ENCODE results near the gene VPS11. TPM values are rescaled to one million over a fixed set of nuclear protein-coding genes. Genes with fewer than 3 reads are reported as not detected.
"Not testable (repeated sequence)": the region's sequence is repeated elsewhere in the genome, so short reads cannot be mapped to it uniquely, and the experiment has no call there.

The VPS11 gene
- total RNA-seq, 2 experiments from 2014 or later: 30.8 to 31.6 TPM

DNA sequence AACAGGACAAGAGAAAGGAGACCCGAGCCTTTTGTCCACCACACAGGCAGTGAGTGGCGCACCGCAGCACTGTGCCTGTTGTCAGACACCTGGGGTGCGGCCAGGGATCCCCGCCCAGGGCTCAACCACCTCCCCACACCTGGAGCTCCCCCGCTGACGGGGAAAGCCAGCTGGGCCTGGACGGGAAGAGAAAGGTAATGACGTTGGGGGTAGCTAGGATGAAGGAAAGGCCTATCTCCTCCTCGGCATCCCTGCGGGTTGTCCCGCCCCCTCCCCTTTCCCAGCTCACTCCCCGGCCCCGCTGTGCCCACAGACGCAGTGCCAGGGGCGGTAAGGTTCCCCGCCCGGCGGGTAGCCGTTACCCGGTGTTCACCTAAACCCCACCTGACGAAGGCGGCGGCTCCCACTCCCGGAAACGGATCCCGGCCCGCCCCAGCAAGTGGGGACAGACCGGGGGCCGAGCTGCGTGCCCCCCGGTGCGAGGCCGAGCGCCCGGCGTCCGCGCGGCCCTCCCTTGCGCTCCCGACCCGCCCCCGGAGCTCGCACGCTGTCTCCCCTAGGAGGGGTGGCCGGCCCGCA is 11.1 kb upstream of the VPS11 start:
- H3K36me3 Mint-ChIP-seq (ENCODE audit: low read depth): peaks cover 51% of the 10 kb centered on the region

GRCh38 chr11:119057000-119057769 is 10.4 kb upstream of the VPS11 start, which contains the start of gene HYOU1:
TSS of gene HYOU1 (minus strand) at chr11:119057205. CDS start at chr11:119056160, 1,045 bp downstream.
- H3K9me3 Mint-ChIP-seq (ENCODE audit: insufficient read depth): no peaks in the 10 kb centered on the region
- POLR2A ChIA-PET: interaction anchor here (0.9 to 4.1 kb wide), 16 partner anchors 10 to 268 kb away, joined by 3 to 28 read pairs (median 6); partner anchors contain the start of genes C2CD2L, HINFP, HMBS and RPS25
- peak; percentile 96 for ATAC-seq

More for the DNA sequence above, 11.1 kb upstream of the VPS11 start:
- peaks cover 30% of the 10 kb centered on the region for H3K4me1 Mint-ChIP-seq (ENCODE audit: low read depth)
- ATAC-seq (peak; percentile 10), DNase-seq (peak; percentile 56)
- H3K27ac Mint-ChIP-seq: peak overlapping the region; percentile 99
- H3K27me3 Mint-ChIP-seq (ENCODE audit: low read depth): no peaks in the 10 kb centered on the region
- peak overlapping the region; percentile 97 for H3K4me3 Mint-ChIP-seq
- H3K9me3 Mint-ChIP-seq (ENCODE audit: insufficient read depth): no peaks in the 10 kb centered on the region
- CTCF ChIA-PET: interaction anchor here (0.5 to 2.6 kb wide), 12 partner anchors 11 to 268 kb away, joined by 3 to 12 read pairs (median 4); partner anchors contain the start of genes DPAGT1, SLC37A4 and VPS11
- POLR2A ChIA-PET: interaction anchor here (0.5 to 4.1 kb wide), 15 partner anchors 9 to 269 kb away, joined by 3 to 28 read pairs (median 5); partner anchors contain the start of genes C2CD2L, HMBS, RPS25 and TRAPPC4

DNA sequence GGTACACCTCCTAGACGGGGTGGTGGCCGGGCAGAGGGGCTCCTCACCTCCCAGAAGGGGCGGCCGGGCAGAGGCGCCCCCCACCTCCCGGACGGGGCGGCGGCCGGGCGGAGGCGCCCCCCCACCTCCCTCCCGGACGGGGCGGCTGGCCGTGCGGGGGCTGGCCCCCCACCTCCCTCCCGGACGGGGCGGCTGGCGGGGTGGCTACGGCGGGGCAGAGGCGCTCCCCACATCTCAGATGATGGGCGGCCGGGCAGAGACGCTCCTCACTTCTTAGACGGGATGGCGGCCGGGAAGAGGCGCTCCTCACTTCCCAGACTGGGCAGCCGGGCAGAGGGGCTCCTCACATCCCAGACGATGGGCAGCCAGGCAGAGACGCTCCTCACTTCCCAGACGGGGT is 8.5 kb upstream of the VPS11 start:
- H3K4me1 Mint-ChIP-seq (ENCODE audit: low read depth): peaks cover 30% of the 10 kb centered on the region
- POLR2A ChIA-PET, H3K4me3 Mint-ChIP-seq: not testable (repeated sequence)

More at GRCh38 chr11:119057000-119057769, 10.4 kb upstream of the VPS11 start, which contains the start of gene HYOU1:
- peak within 1 kb of the TSS; percentile 99 for H3K27ac Mint-ChIP-seq
- H3K4me1 Mint-ChIP-seq (ENCODE audit: low read depth): peaks cover 30% of the 10 kb centered on the region
- CTCF ChIA-PET: interaction anchor here (0.7 to 2.6 kb wide), 11 partner anchors 10 to 268 kb away, joined by 3 to 12 read pairs (median 6); partner anchors contain the start of genes DPAGT1, SLC37A4 and VPS11
- DNase-seq: peak; percentile 99
- H3K4me3 Mint-ChIP-seq: peak within 1 kb of the TSS; percentile 97
- H3K27me3 Mint-ChIP-seq (ENCODE audit: low read depth): no peaks in the 10 kb centered on the region
- H3K36me3 Mint-ChIP-seq (ENCODE audit: low read depth): peaks cover 46% of the 10 kb centered on the region

DNA sequence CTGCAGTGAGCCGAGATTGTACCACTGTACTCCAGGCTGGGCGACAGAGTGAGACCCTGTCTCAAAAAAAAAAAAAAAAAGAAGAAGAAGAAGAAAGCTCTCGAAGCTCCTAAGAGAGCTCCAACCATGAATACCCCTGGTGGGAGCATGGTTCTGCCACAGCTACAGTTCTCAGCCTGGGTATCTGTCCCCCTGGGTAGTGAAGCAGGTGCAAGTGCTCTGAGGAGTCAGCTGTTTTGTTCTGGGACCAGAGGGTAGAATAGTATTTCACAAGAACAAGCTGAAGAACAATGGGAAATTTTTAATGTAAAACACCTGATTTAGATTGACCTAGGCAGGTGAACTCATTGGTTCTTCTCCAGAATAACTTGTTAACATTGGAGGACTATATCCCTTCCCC is 6.4 kb upstream of the VPS11 start:
- ATAC-seq: no peak
- DNase-seq: no peak
- peaks cover 30% of the 10 kb centered on the region for H3K4me1 Mint-ChIP-seq (ENCODE audit: low read depth)
- peaks cover 11% of the 10 kb centered on the region for H3K36me3 Mint-ChIP-seq (ENCODE audit: low read depth)
- ChIA-PET CTCF (no interaction called here), POLR2A (interaction anchor here (1.2 kb wide), 1 partner anchor 33 kb away, joined by 5 read pairs; a partner anchor contains a TSS)
- no peaks in the 10 kb centered on the region for H3K27me3 Mint-ChIP-seq (ENCODE audit: low read depth)
- H3K27ac Mint-ChIP-seq: no peak overlapping the region
- no peaks in the 10 kb centered on the region for H3K9me3 Mint-ChIP-seq (ENCODE audit: insufficient read depth)
- H3K4me3 Mint-ChIP-seq: no peak overlapping the region

More for the DNA sequence above, 8.5 kb upstream of the VPS11 start:
- H3K27ac Mint-ChIP-seq; DNase-seq; CTCF ChIA-PET; ATAC-seq; H3K9me3 Mint-ChIP-seq (ENCODE audit: insufficient read depth); H3K27me3 Mint-ChIP-seq (ENCODE audit: low read depth): not testable (repeated sequence)
- peaks cover 26% of the 10 kb centered on the region for H3K36me3 Mint-ChIP-seq (ENCODE audit: low read depth)

- no peaks in the 10 kb centered on the region for H3K9me3 Mint-ChIP-seq (ENCODE audit: insufficient read depth)
- no peak for DNase-seq
- peaks cover 38% of the 10 kb centered on the region for H3K4me1 Mint-ChIP-seq (ENCODE audit: low read depth)
- H3K36me3 Mint-ChIP-seq (ENCODE audit: low read depth): peaks cover 8% of the 10 kb centered on the region
- CTCF ChIA-PET: no interaction called here
- no peaks in the 10 kb centered on the region for H3K27me3 Mint-ChIP-seq (ENCODE audit: low read depth)
- POLR2A ChIA-PET: interaction anchor here (1.3 kb wide), 1 partner anchor 44 kb away, joined by 4 read pairs; the partner anchor contains the start of genes RPS25 and TRAPPC4
- no peak overlapping the region for H3K27ac Mint-ChIP-seq
- no peak for ATAC-seq
- no peak overlapping the region for H3K4me3 Mint-ChIP-seq
Observed at GRCh38 chr11:119062779-119063178, 4.8 kb upstream of the VPS11 start.

DNA sequence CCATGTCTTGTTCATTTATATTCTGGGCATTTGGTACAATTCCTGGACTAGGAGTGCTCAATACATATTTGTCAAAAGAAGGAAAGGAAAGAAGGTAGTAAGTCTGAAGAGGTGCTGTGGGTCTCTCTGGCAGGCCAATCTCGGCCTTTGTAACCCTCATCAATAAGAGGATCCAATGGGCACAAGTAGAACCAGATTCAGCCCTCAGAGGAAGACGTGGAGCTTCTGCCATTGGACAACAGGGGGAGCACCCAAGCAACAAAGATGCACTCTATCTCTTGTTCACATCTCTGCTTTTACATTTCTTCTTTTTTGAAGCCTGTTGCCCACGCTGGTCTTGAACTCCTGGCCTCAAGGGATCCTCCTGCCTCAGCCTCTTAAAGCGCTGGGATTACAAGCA is 2.2 kb upstream of the VPS11 start:
- H3K9me3 Mint-ChIP-seq (ENCODE audit: insufficient read depth): no peaks in the 10 kb centered on the region
- ATAC-seq: peak; percentile 40
- no peaks in the 10 kb centered on the region for H3K27me3 Mint-ChIP-seq (ENCODE audit: low read depth)
- H3K4me3 Mint-ChIP-seq: no peak overlapping the region
- H3K4me1 Mint-ChIP-seq (ENCODE audit: low read depth): peaks cover 44% of the 10 kb centered on the region
- H3K27ac Mint-ChIP-seq: no peak overlapping the region
- CTCF ChIA-PET: interaction anchor here (0.5 to 3.4 kb wide), 7 partner anchors 10 to 309 kb away, joined by 3 to 18 read pairs (median 5); no protein-coding TSS in a partner anchor
- peak; percentile 74 for DNase-seq
- H3K36me3 Mint-ChIP-seq (ENCODE audit: low read depth): peaks cover 16% of the 10 kb centered on the region
- POLR2A ChIA-PET: interaction anchor here (1.1 to 1.5 kb wide), 2 partner anchors 20 to 29 kb away, joined by 4 to 7 read pairs; a partner anchor contains a TSS

GRCh38 chr11:119077839-119078238 is 10.2 kb downstream of the VPS11 start:
- Mint-ChIP-seq H3K36me3 (ENCODE audit: low read depth) (peaks cover 57% of the 10 kb centered on the region), H3K4me1 (ENCODE audit: low read depth) (no peaks in the 10 kb centered on the region), H3K27me3 (ENCODE audit: low read depth) (no peaks in the 10 kb centered on the region), H3K27ac (peak overlapping the region; percentile 39), H3K4me3 (no peak overlapping the region), H3K9me3 (ENCODE audit: insufficient read depth) (no peaks in the 10 kb centered on the region)
- no peak for DNase-seq
- ATAC-seq: no peak
- POLR2A ChIA-PET: interaction anchor here (1.3 to 1.6 kb wide), 2 partner anchors 10 to 17 kb away, joined by 3 to 6 read pairs; partner anchors contain the start of gene VPS11
- CTCF ChIA-PET: interaction anchor here (1.0 kb wide), 1 partner anchor 128 kb away, joined by 3 read pairs; the partner anchor contains the start of gene CBL

DNA sequence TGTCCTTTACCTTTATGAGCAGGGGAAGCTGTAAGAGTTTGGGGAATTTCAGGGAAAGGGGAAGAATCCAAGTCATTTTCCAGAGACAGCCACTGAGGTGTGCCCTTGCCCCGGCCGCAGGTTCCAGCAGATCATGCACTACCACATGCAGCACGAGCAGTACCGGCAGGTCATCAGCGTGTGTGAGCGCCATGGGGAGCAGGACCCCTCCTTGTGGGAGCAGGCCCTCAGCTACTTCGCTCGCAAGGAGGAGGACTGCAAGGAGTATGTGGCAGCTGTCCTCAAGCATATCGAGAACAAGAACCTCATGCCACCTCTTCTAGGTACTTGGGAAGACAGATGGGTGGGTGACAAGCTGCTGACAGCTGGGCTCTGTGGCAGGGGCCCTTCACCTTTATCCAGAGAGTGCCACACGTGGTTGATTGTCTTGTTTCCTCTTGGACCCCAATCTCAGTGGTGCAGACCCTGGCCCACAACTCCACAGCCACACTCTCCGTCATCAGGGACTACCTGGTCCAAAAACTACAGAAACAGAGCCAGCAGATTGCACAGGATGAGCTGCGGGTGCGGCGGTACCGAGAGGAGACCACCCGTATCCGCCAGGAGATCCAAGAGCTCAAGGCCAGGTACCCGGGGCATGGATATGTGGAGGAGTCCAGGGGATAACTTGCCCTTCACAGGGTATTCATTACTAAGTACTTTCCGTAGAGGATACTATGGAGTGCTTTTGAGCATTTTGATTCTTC is 11.2 kb downstream of the VPS11 start:
- Mint-ChIP-seq H3K36me3 (ENCODE audit: low read depth) (peaks cover 50% of the 10 kb centered on the region), H3K9me3 (ENCODE audit: insufficient read depth) (no peaks in the 10 kb centered on the region), H3K4me3 (no peak overlapping the region), H3K4me1 (ENCODE audit: low read depth) (no peaks in the 10 kb centered on the region), H3K27me3 (ENCODE audit: low read depth) (no peaks in the 10 kb centered on the region), H3K27ac (no peak overlapping the region)
- CTCF ChIA-PET: interaction anchor here (1.0 kb wide), 1 partner anchor 127 kb away, joined by 3 read pairs; the partner anchor contains the start of gene CBL
- POLR2A ChIA-PET: interaction anchor here (1.3 to 1.6 kb wide), 2 partner anchors 11 to 16 kb away, joined by 3 to 6 read pairs; partner anchors contain the start of gene VPS11
- no peak for DNase-seq
- no peak for ATAC-seq

DNA sequence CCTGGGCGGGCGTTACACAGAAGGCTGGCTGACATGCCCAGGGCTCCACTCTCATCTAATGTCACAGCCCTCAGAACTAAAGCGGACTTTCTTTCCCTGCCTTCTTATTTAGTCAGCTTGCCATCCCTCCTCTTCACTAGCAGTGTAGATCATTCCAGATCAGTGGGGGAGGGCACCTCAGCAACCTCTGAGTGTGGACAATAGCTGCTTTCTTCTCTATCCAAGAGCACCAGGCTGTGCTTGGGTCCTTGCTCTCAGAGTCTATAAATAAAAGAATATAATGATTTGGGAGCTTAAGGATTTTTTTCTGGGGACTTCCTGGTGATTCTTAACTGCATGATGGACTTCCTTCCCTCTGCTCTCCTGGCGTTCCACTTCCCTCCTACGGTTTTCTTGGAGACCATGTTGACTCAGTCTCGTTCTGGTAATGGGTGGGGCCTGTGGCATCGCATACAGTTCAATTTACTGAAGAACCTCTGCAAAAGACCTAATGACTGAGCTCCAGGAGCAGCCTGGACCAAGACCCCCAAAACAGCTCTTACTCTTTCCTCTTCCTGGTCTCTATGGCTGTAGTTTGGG is 14.2 kb downstream of the VPS11 start:
- no peak for DNase-seq
- Mint-ChIP-seq H3K36me3 (ENCODE audit: low read depth) (peaks cover 42% of the 10 kb centered on the region), H3K4me3 (no peak overlapping the region), H3K4me1 (ENCODE audit: low read depth) (peaks cover 18% of the 10 kb centered on the region), H3K27me3 (ENCODE audit: low read depth) (no peaks in the 10 kb centered on the region), H3K9me3 (ENCODE audit: insufficient read depth) (no peaks in the 10 kb centered on the region), H3K27ac (no peak overlapping the region)
- ChIA-PET POLR2A (interaction anchor here (0.7 to 1.9 kb wide), 4 partner anchors 10 to 14 kb away, joined by 3 to 6 read pairs (median 4); partner anchors contain the start of gene VPS11), CTCF (no interaction called here)
- no peak for ATAC-seq

GRCh38 chr11:119084663-119085436 is 17.2 kb downstream of the VPS11 start, which contains the start of gene HMBS:
TSS of gene HMBS (plus strand) at chr11:119084881. CDS start at chr11:119085034, 153 bp downstream.
- H3K9me3 Mint-ChIP-seq (ENCODE audit: insufficient read depth): no peaks in the 10 kb centered on the region
- POLR2A ChIA-PET: interaction anchor here (0.7 to 4.6 kb wide), 11 partner anchors 10 to 84 kb away, joined by 3 to 64 read pairs (median 4); partner anchors contain the start of genes C2CD2L, DPAGT1, HINFP and VPS11

More at GRCh38 chr11:119084663-119085436, 17.2 kb downstream of the VPS11 start, which contains the start of gene HMBS:
- Mint-ChIP-seq H3K36me3 (ENCODE audit: low read depth) (peaks cover 20% of the 10 kb centered on the region), H3K4me3 (peak within 1 kb of the TSS; percentile 98), H3K4me1 (ENCODE audit: low read depth) (peaks cover 34% of the 10 kb centered on the region), H3K27ac (peak within 1 kb of the TSS; percentile 97), H3K27me3 (ENCODE audit: low read depth) (no peaks in the 10 kb centered on the region)
- ATAC-seq (peak; percentile 90), DNase-seq (peak; percentile 94)
- CTCF ChIA-PET: interaction anchor here (0.9 to 2.5 kb wide), 7 partner anchors 14 to 112 kb away, joined by 3 to 23 read pairs (median 3); partner anchors contain the start of genes DPAGT1, HINFP and VPS11
